ENCODE measurements around the gene CAVIN1.
A peak's percentile ranks its signal among the peaks of the same experiment; 100 is the strongest.
"Not testable (repeated sequence)": the region's sequence is repeated elsewhere in the genome, so short reads cannot be mapped to it uniquely, and the experiment has no call there.

CAVIN1 gene

GRCh38 chr17:42422958-42423712 is at the start of gene CAVIN1:
Gene CAVIN1 (minus strand): TSS chr17:42423256. CDS start chr17:42423097, 159 bp downstream.
- Histone ChIP-seq H3K27me3 (ENCODE audit: control insufficient read depth, insufficient read depth, low read length) (peaks cover 29% of the 10 kb centered on the region), H3K4me1 (ENCODE audit: control insufficient read depth, insufficient read depth, low read length) (peaks cover 19% of the 10 kb centered on the region), H3K4me3 (ENCODE audit: low read length) (peak within 1 kb of the TSS; percentile 46), H3K9me3 (ENCODE audit: control insufficient read depth, low read length) (no peaks in the 10 kb centered on the region), H3K9ac (ENCODE audit: low read length) (peak within 1 kb of the TSS; percentile 76), H3K36me3 (ENCODE audit: control insufficient read depth, insufficient read depth, low read length) (no peaks in the 10 kb centered on the region)

GRCh38 chr17:42467889-42468288 is 44.8 kb upstream of the CAVIN1 start:
- no peaks in the 10 kb centered on the region for H3K36me3 ChIP-seq (ENCODE audit: control insufficient read depth, insufficient read depth, low read length)

GRCh38 chr17:42463976-42464400 is 40.9 kb upstream of the CAVIN1 start:
- H3K27me3 ChIP-seq (ENCODE audit: control insufficient read depth, insufficient read depth, low read length), result no peaks in the 10 kb centered on the region
- no peak overlapping the region for H3K9ac ChIP-seq (ENCODE audit: low read length)
- H3K4me3 ChIP-seq (ENCODE audit: low read length), result no peak overlapping the region
- no peaks in the 10 kb centered on the region for H3K36me3 ChIP-seq (ENCODE audit: control insufficient read depth, insufficient read depth, low read length)
- H3K9me3 ChIP-seq (ENCODE audit: control insufficient read depth, low read length), result no peaks in the 10 kb centered on the region
- peaks cover 9% of the 10 kb centered on the region for H3K4me1 ChIP-seq (ENCODE audit: control insufficient read depth, insufficient read depth, low read length)

More at GRCh38 chr17:42467889-42468288, 44.8 kb upstream of the CAVIN1 start:
- Histone ChIP-seq H3K4me3 (ENCODE audit: low read length) (no peak overlapping the region), H3K9ac (ENCODE audit: low read length) (no peak overlapping the region), H3K4me1 (ENCODE audit: control insufficient read depth, insufficient read depth, low read length) (peaks cover 4% of the 10 kb centered on the region), H3K9me3 (ENCODE audit: control insufficient read depth, low read length) (no peaks in the 10 kb centered on the region), H3K27me3 (ENCODE audit: control insufficient read depth, insufficient read depth, low read length) (no peaks in the 10 kb centered on the region)

GRCh38 chr17:42460371-42460770 is 37.3 kb upstream of the CAVIN1 start:
- Histone ChIP-seq H3K9me3 (ENCODE audit: control insufficient read depth, low read length) (no peaks in the 10 kb centered on the region), H3K4me3 (ENCODE audit: low read length) (no peak overlapping the region), H3K36me3 (ENCODE audit: control insufficient read depth, insufficient read depth, low read length) (no peaks in the 10 kb centered on the region), H3K27me3 (ENCODE audit: control insufficient read depth, insufficient read depth, low read length) (no peaks in the 10 kb centered on the region), H3K9ac (ENCODE audit: low read length) (peak overlapping the region; percentile 0), H3K4me1 (ENCODE audit: control insufficient read depth, insufficient read depth, low read length) (peaks cover 20% of the 10 kb centered on the region)

- peak overlapping the region; percentile 57 for H3K4me3 ChIP-seq (ENCODE audit: low read length)
- H3K27me3 ChIP-seq (ENCODE audit: control insufficient read depth, insufficient read depth, low read length), result no peaks in the 10 kb centered on the region
- no peaks in the 10 kb centered on the region for H3K9me3 ChIP-seq (ENCODE audit: control insufficient read depth, low read length)
- H3K36me3 ChIP-seq (ENCODE audit: control insufficient read depth, insufficient read depth, low read length), result no peaks in the 10 kb centered on the region
- H3K4me1 ChIP-seq (ENCODE audit: control insufficient read depth, insufficient read depth, low read length), result peaks cover 20% of the 10 kb centered on the region
- H3K9ac ChIP-seq (ENCODE audit: low read length), result peak overlapping the region; percentile 92
Measured at GRCh38 chr17:42459801-42460281, 36.8 kb upstream of the CAVIN1 start.

GRCh38 chr17:42459256-42459800 is 36.3 kb upstream of the CAVIN1 start:
- no peaks in the 10 kb centered on the region for H3K27me3 ChIP-seq (ENCODE audit: control insufficient read depth, insufficient read depth, low read length)
- peak overlapping the region; percentile 57 for H3K4me3 ChIP-seq (ENCODE audit: low read length)
- H3K4me1 ChIP-seq (ENCODE audit: control insufficient read depth, insufficient read depth, low read length), result peaks cover 20% of the 10 kb centered on the region

GRCh38 chr17:42458497-42459255 is 35.6 kb upstream of the CAVIN1 start, which contains the start of gene ATP6V0A1:
Gene ATP6V0A1 (plus strand): TSS chr17:42458878. CDS start chr17:42460895, 2,017 bp downstream.
- Histone ChIP-seq H3K9ac (ENCODE audit: low read length) (peak within 1 kb of the TSS; percentile 92), H3K27me3 (ENCODE audit: control insufficient read depth, insufficient read depth, low read length) (no peaks in the 10 kb centered on the region), H3K9me3 (ENCODE audit: control insufficient read depth, low read length) (no peaks in the 10 kb centered on the region), H3K36me3 (ENCODE audit: control insufficient read depth, insufficient read depth, low read length) (no peaks in the 10 kb centered on the region), H3K4me1 (ENCODE audit: control insufficient read depth, insufficient read depth, low read length) (peaks cover 20% of the 10 kb centered on the region), H3K4me3 (ENCODE audit: low read length) (peak within 1 kb of the TSS; percentile 57)

More at GRCh38 chr17:42459256-42459800, 36.3 kb upstream of the CAVIN1 start:
- Histone ChIP-seq H3K9ac (ENCODE audit: low read length) (peak overlapping the region; percentile 92), H3K9me3 (ENCODE audit: control insufficient read depth, low read length) (no peaks in the 10 kb centered on the region), H3K36me3 (ENCODE audit: control insufficient read depth, insufficient read depth, low read length) (no peaks in the 10 kb centered on the region)

- Histone ChIP-seq H3K4me1 (ENCODE audit: control insufficient read depth, insufficient read depth, low read length) (peaks cover 20% of the 10 kb centered on the region), H3K4me3 (ENCODE audit: low read length) (no peak overlapping the region), H3K27me3 (ENCODE audit: control insufficient read depth, insufficient read depth, low read length) (no peaks in the 10 kb centered on the region), H3K9ac (ENCODE audit: low read length) (peak overlapping the region; percentile 24), H3K36me3 (ENCODE audit: control insufficient read depth, insufficient read depth, low read length) (no peaks in the 10 kb centered on the region), H3K9me3 (ENCODE audit: control insufficient read depth, low read length) (no peaks in the 10 kb centered on the region)
Measured at GRCh38 chr17:42457107-42457792, 34.2 kb upstream of the CAVIN1 start.

- Histone ChIP-seq H3K27me3 (ENCODE audit: control insufficient read depth, insufficient read depth, low read length) (no peaks in the 10 kb centered on the region), H3K36me3 (ENCODE audit: control insufficient read depth, insufficient read depth, low read length) (no peaks in the 10 kb centered on the region), H3K9me3 (ENCODE audit: control insufficient read depth, low read length) (no peaks in the 10 kb centered on the region), H3K4me3 (ENCODE audit: low read length) (no peak overlapping the region), H3K4me1 (ENCODE audit: control insufficient read depth, insufficient read depth, low read length) (peaks cover 20% of the 10 kb centered on the region), H3K9ac (ENCODE audit: low read length) (peak overlapping the region; percentile 24)
Measured at GRCh38 chr17:42456223-42457106, 33.4 kb upstream of the CAVIN1 start.

GRCh38 chr17:42454987-42455386 is 31.9 kb upstream of the CAVIN1 start:
- H3K27me3 ChIP-seq (ENCODE audit: control insufficient read depth, insufficient read depth, low read length); H3K9me3 ChIP-seq (ENCODE audit: control insufficient read depth, low read length); H3K9ac ChIP-seq (ENCODE audit: low read length); H3K36me3 ChIP-seq (ENCODE audit: control insufficient read depth, insufficient read depth, low read length); H3K4me3 ChIP-seq (ENCODE audit: low read length): not testable (repeated sequence)
- peaks cover 11% of the 10 kb centered on the region for H3K4me1 ChIP-seq (ENCODE audit: control insufficient read depth, insufficient read depth, low read length)

GRCh38 chr17:42453439-42453838 is 30.4 kb upstream of the CAVIN1 start:
- no peak overlapping the region for H3K9ac ChIP-seq (ENCODE audit: low read length)
- H3K36me3 ChIP-seq (ENCODE audit: control insufficient read depth, insufficient read depth, low read length), result no peaks in the 10 kb centered on the region
- H3K27me3 ChIP-seq (ENCODE audit: control insufficient read depth, insufficient read depth, low read length), result no peaks in the 10 kb centered on the region
- H3K4me1 ChIP-seq (ENCODE audit: control insufficient read depth, insufficient read depth, low read length), result peaks cover 11% of the 10 kb centered on the region
- no peaks in the 10 kb centered on the region for H3K9me3 ChIP-seq (ENCODE audit: control insufficient read depth, low read length)
- H3K4me3 ChIP-seq (ENCODE audit: low read length), result no peak overlapping the region
